ENCODE measurements around the gene PHF13.

DNA sequence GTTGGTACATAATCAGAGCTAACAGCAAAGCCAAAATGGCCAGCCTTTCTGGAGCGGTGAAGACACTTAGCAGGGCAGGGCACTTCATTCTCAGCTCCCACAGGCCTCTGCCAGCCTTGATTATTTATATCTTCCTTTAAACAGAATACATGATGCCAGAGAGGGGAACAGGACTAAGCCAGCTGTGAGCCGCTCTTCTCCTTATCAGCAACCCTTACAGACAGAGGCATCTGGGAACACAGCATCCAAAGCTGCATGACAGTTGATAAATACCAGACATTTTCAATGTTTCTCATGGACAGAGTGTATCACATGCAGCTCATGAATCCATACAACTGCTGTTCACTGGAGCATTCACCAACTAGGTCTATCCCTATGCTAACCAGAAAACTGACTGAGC is 59.0 kb downstream of the PHF13 start:
- TF ChIP-seq POLR2A (IDR thresholded peaks at IDR 0.05; ENCODE audit: low read depth, low read length), result no peak
- no peak for TF ChIP-seq POLR2AphosphoS5 (IDR thresholded peaks at IDR 0.05; ENCODE audit: insufficient read depth, low read depth, low read length)
- TF ChIP-seq, protein P1, sequence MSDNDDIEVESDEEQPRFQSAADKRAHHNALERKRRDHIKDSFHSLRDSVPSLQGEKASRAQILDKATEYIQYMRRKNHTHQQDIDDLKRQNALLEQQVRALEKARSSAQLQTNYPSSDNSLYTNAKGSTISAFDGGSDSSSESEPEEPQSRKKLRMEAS (IDR thresholded peaks at IDR 0.05; ENCODE audit: insufficient read depth, insufficient read length), result no peak
- TF ChIP-seq, protein P2, sequence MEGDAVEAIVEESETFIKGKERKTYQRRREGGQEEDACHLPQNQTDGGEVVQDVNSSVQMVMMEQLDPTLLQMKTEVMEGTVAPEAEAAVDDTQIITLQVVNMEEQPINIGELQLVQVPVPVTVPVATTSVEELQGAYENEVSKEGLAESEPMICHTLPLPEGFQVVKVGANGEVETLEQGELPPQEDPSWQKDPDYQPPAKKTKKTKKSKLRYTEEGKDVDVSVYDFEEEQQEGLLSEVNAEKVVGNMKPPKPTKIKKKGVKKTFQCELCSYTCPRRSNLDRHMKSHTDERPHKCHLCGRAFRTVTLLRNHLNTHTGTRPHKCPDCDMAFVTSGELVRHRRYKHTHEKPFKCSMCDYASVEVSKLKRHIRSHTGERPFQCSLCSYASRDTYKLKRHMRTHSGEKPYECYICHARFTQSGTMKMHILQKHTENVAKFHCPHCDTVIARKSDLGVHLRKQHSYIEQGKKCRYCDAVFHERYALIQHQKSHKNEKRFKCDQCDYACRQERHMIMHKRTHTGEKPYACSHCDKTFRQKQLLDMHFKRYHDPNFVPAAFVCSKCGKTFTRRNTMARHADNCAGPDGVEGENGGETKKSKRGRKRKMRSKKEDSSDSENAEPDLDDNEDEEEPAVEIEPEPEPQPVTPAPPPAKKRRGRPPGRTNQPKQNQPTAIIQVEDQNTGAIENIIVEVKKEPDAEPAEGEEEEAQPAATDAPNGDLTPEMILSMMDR (IDR thresholded peaks at IDR 0.05; ENCODE audit: extremely low read depth in 1 of 2, insufficient read depth in 1 of 2, low read depth in 1 of 2, low read length in 2 of 2), result no peak
- no peak for TF ChIP-seq EZH2 (IDR thresholded peaks at IDR 0.05; ENCODE audit: borderline replicate concordance, low read depth, low read length, severe bottlenecking)
- TF ChIP-seq JUN (IDR thresholded peaks at IDR 0.05; ENCODE audit: borderline replicate concordance, insufficient read depth, insufficient read length, low read depth), result no peak
- no peak for TF ChIP-seq FOS (IDR thresholded peaks at IDR 0.05; ENCODE audit: borderline replicate concordance, insufficient read depth, low read length)
- TF ChIP-seq MYC (IDR thresholded peaks at IDR 0.05; ENCODE audit: low read depth, low read length), result no peak
- TF ChIP-seq GATA2 (IDR thresholded peaks at IDR 0.05; ENCODE audit: insufficient read depth, insufficient read length, low read depth, low read length), result no peak
